CD14-positive monocyte (primary cell): Measurements from ENCODE around the gene TAF4. TPM values are rescaled to one million over a fixed set of nuclear protein-coding genes. Genes with fewer than 3 reads are reported as not detected.

Source experiments
- DNase-seq, 3 donors: peaks; one replicate each; pipeline ENCODE4 v3.0.0-alpha.2; 2011 to 2022
- H2AFZ ChIP-seq: 2 replicates; pipeline ENCODE4 v1.6.0; 2012; ENCODE audit warnings: mild to moderate bottlenecking, low read depth, low read length, inconsistent platforms; ENCODE audit not compliant: insufficient read depth, poor library complexity, severe bottlenecking
- H3K27ac ChIP-seq, 2 donors: 1 replicate in 1 of 2; 2 replicates in 1 of 2; pipeline ENCODE4 v1.5.1; 2012 to 2013; ENCODE audit warnings: low read length in 2 of 2, control low read depth in 1 of 2, inconsistent platforms in 1 of 2, low read depth in 1 of 2, mild to moderate bottlenecking in 1 of 2
- H3K27me3 ChIP-seq, 2 donors: one replicate each; pipeline versions ENCODE4 v1.6.0 to v1.6.1; 2011 to 2013; ENCODE audit warnings: low read length in 2 of 2; ENCODE audit not compliant: control insufficient read depth in 2 of 2, insufficient read depth in 2 of 2
- H3K36me3 ChIP-seq, 2 donors: replicated peaks in 1 of 2; 1 replicate in 1 of 2; 2 replicates in 1 of 2; pipeline versions ENCODE4 v1.5.1 to v1.6.1; 2012 to 2013; ENCODE audit warnings: low read length in 2 of 2, control low read depth in 1 of 2, inconsistent platforms in 1 of 2, mild to moderate bottlenecking in 1 of 2; ENCODE audit not compliant: insufficient read depth in 2 of 2, control insufficient read depth in 1 of 2
- H3K4me1 ChIP-seq, 2 donors: 1 replicate in 1 of 2; 2 replicates in 1 of 2; pipeline versions ENCODE4 v1.5.1 to v1.6.1; 2012 to 2013; ENCODE audit warnings: low read length in 2 of 2, control low read depth in 1 of 2, inconsistent platforms in 1 of 2, mild to moderate bottlenecking in 1 of 2, moderate library complexity in 1 of 2; ENCODE audit not compliant: insufficient read depth in 2 of 2, control insufficient read depth in 1 of 2
- H3K4me2 ChIP-seq: replicated peaks from 2 replicates; pipeline ENCODE3; 2012; ENCODE audit warnings: low read length, moderate library complexity, mild to moderate bottlenecking; ENCODE audit not compliant: poor library complexity, severe bottlenecking; ENCODE audit errors: extremely low read depth
- H3K4me3 ChIP-seq, 3 experiments: fragments of 200-600 bp in 1 of 3; sonication (generic) in 1 of 3; replicated peaks in 1 of 3; 1 replicate in 2 of 3; 2 replicates in 1 of 3; pipeline ENCODE4 v1.5.1; 2011 to 2013; ENCODE audit warnings: low read length in 3 of 3, mild to moderate bottlenecking in 3 of 3, control low read depth in 2 of 3, low read depth in 2 of 3, inconsistent platforms in 1 of 3, moderate library complexity in 1 of 3
- H3K79me2 ChIP-seq: 2 replicates; pipeline ENCODE4 v1.6.0; 2012; ENCODE audit warnings: mild to moderate bottlenecking, control low read depth, inconsistent platforms, low read length, moderate library complexity; ENCODE audit not compliant: insufficient read depth
- H3K9ac ChIP-seq: 2 replicates; pipeline ENCODE4 v1.6.0; 2017; ENCODE audit warnings: low read length, mild to moderate bottlenecking; ENCODE audit not compliant: insufficient read depth, poor library complexity, severe bottlenecking
- H3K9me3 ChIP-seq, 2 donors: replicated peaks in 1 of 2; 1 replicate in 1 of 2; 2 replicates in 1 of 2; pipeline versions ENCODE4 v1.5.1 to v1.6.1; 2012 to 2013; ENCODE audit warnings: low read length in 2 of 2, control low read depth in 1 of 2; ENCODE audit not compliant: control insufficient read depth in 1 of 2, insufficient read depth in 1 of 2
- H4K20me1 ChIP-seq: 2 replicates; pipeline ENCODE4 v1.6.0; 2012; ENCODE audit warnings: mild to moderate bottlenecking, low read length, control low read depth, moderate library complexity; ENCODE audit not compliant: insufficient read depth
- H3K27ac Mint-ChIP-seq, 7 donors: one replicate each; pipeline ENCODE4 v1.8.0; 2020; ENCODE audit warnings: mild to moderate bottlenecking in 7 of 7, mixed read lengths in 7 of 7, moderate library complexity in 6 of 7, inconsistent platforms in 2 of 7
- H3K27me3 Mint-ChIP-seq, 3 donors: one replicate each; pipeline ENCODE4 v1.8.0; 2021 to 2022; ENCODE audit warnings: low read depth in 3 of 3, mild to moderate bottlenecking in 3 of 3, mixed read lengths in 3 of 3, moderate library complexity in 3 of 3, inconsistent platforms in 1 of 3
- H3K36me3 Mint-ChIP-seq, 2 donors: one replicate each; pipeline ENCODE4 v1.8.0; 2020; ENCODE audit warnings: mixed read lengths in 2 of 2, inconsistent platforms in 1 of 2, mild to moderate bottlenecking in 1 of 2
- H3K4me1 Mint-ChIP-seq: one replicate; pipeline ENCODE4 v1.8.0; 2020; ENCODE audit warnings: mild to moderate bottlenecking, mixed read lengths
- H3K4me3 Mint-ChIP-seq, 2 donors: one replicate each; pipeline ENCODE4 v1.8.0; 2020; ENCODE audit warnings: mild to moderate bottlenecking in 2 of 2, mixed read lengths in 2 of 2, moderate library complexity in 1 of 2
- H3K9me3 Mint-ChIP-seq, 7 donors: one replicate each; pipeline ENCODE4 v1.8.0; 2020 to 2022; ENCODE audit warnings: mixed read lengths in 7 of 7, mild to moderate bottlenecking in 6 of 7, moderate library complexity in 6 of 7, inconsistent platforms in 2 of 7
- CTCF ChIP-seq: fragments of 200-600 bp; IDR thresholded peaks from one replicate; pipeline ENCODE4 v1.8.0; 2022; ENCODE audit warnings: antibody characterized with exemption, mild to moderate bottlenecking
- WGBS: methylation state at CpG from one replicate; pipeline ENCODE4 v1.1.5; 2013; ENCODE audit warnings: missing lambda C conversion rate; ENCODE audit not compliant: insufficient coverage; 5-methylcytosine and 5-hydroxymethylcytosine counted together
- intact Hi-C, 2 donors: fragments of 100-400 bp; cut with micrococcal nuclease; formaldehyde crosslinking; loops; one replicate each; pipeline versions ENCODE4 v1.15.0 to v1.15.1; 2023
- polyA plus RNA-seq, 3 donors: library from polyadenylated mRNA; depleted of rRNA in 1 of 3; unstranded in 2 of 3; stranded (reverse) in 1 of 3; fragments of 300-500 nt in 2 of 3; fragments of >200 nt in 1 of 3; fragmentation: Illumina TruSeq in 2 of 3; gene quantifications; 1 replicate in 2 of 3; 2 replicates in 1 of 3; pipeline ENCODE4 v1.2.3, GENCODE V29; 2012 to 2021

Gene TAF4
- polyA plus RNA-seq, 3 donors: 0.48 to 14.9 (median 0.99) TPM

- TF ChIP-seq CTCF: no peak
- Histone ChIP-seq H3K79me2 (no peaks in the 10 kb centered on the region), H3K9ac (no peak overlapping the region), H3K27me3 (no peaks in the 10 kb centered on the region), H3K4me2 (no peak overlapping the region), H3K27ac (no peak overlapping the region), H3K4me1 (no peaks in the 10 kb centered on the region), H4K20me1 (peaks cover 5% of the 10 kb centered on the region), H3K36me3 (peaks cover 83 to 100% of the 10 kb centered on the region in 2 donors), H3K4me3 (no peak overlapping the region), H2AFZ (no peak overlapping the region), H3K9me3 (no peaks in the 10 kb centered on the region)
- H3K27me3 Mint-ChIP-seq: peaks cover 0 to 2% (median 0%) of the 10 kb centered on the region in 3 donors
- 99% methylated on average over 10 of the region's 15 CpGs for WGBS
- H3K4me3 Mint-ChIP-seq: no peak overlapping the region
- no peak for DNase-seq
- H3K27ac Mint-ChIP-seq: peak overlapping the region in 1 of 7 donors; percentile 13
- intact Hi-C loops: no loop called here
- H3K4me1 Mint-ChIP-seq: peaks cover 1% of the 10 kb centered on the region
- peaks cover 0 to under 1% (median 0%) of the 10 kb centered on the region in 7 donors for H3K9me3 Mint-ChIP-seq
- H3K36me3 Mint-ChIP-seq: peaks cover 72 to 95% of the 10 kb centered on the region in 2 donors
Observed at GRCh38 chr20:62008643-62009183, 57.0 kb downstream of the TAF4 start.

- peak overlapping the region in 1 of 7 donors; percentile 18 for H3K27ac Mint-ChIP-seq
- Histone ChIP-seq H3K79me2 (no peaks in the 10 kb centered on the region), H4K20me1 (peaks cover 5% of the 10 kb centered on the region), H2AFZ (no peak overlapping the region), H3K27me3 (no peaks in the 10 kb centered on the region), H3K4me1 (no peaks in the 10 kb centered on the region), H3K9ac (no peak overlapping the region), H3K4me3 (no peak overlapping the region), H3K36me3 (peaks cover 84 to 100% of the 10 kb centered on the region in 2 donors), H3K9me3 (no peaks in the 10 kb centered on the region), H3K4me2 (no peak overlapping the region), H3K27ac (no peak overlapping the region)
- H3K4me1 Mint-ChIP-seq: peaks cover 1% of the 10 kb centered on the region
- peaks cover 68 to 96% of the 10 kb centered on the region in 2 donors for H3K36me3 Mint-ChIP-seq
- DNase-seq: no peak
- H3K4me3 Mint-ChIP-seq: no peak overlapping the region
- WGBS: 85% methylated on average over 12 of the region's 17 CpGs
- H3K9me3 Mint-ChIP-seq: peaks cover 0 to 1% (median 0%) of the 10 kb centered on the region in 7 donors
- intact Hi-C loops: no loop called here
- no peak for TF ChIP-seq CTCF
- H3K27me3 Mint-ChIP-seq: peaks cover 0 to 2% (median 0%) of the 10 kb centered on the region in 3 donors
Observed at GRCh38 chr20:62007127-62007647, 58.5 kb downstream of the TAF4 start.
